Middle frontal gyrus (tissue), 1 donor: ENCODE data around the gene SPAG5.

Experiments
- DNase-seq: peaks from one replicate; pipeline ENCODE4 v3.0.0-alpha.2; 2015; ENCODE audit warnings: low spot score; ENCODE audit errors: extremely low spot score

SPAG5 gene

GRCh38 chr17:28598799-28599310 is at the start of gene SPAG5:
Gene SPAG5, minus strand, starts transcription at chr17:28599025. Its CDS starts 79 bp downstream, at chr17:28598946.
- peak; percentile 78 for DNase-seq

GRCh38 chr17:28646039-28646754 is 47.4 kb upstream of the SPAG5 start:
- DNase-seq = no peak

- DNase-seq = no peak
Measured at GRCh38 chr17:28645576-28645939, 46.7 kb upstream of the SPAG5 start.

- peak; percentile 93 for DNase-seq
Measured at GRCh38 chr17:28644787-28645575, 46.2 kb upstream of the SPAG5 start, which contains the start of gene BLTP2. Gene BLTP2, minus strand, starts transcription at chr17:28645158. Its CDS starts 102 bp downstream, at chr17:28645056.

- no peak for DNase-seq
Measured at GRCh38 chr17:28643983-28644786, 45.4 kb upstream of the SPAG5 start.

- DNase-seq = no peak
Measured at GRCh38 chr17:28641579-28641978, 42.8 kb upstream of the SPAG5 start.

GRCh38 chr17:28635506-28635905 is 36.7 kb upstream of the SPAG5 start:
- DNase-seq = no peak

- DNase-seq = no peak
Measured at GRCh38 chr17:28634206-28634865, 35.5 kb upstream of the SPAG5 start.

GRCh38 chr17:28626818-28627217 is 28.0 kb upstream of the SPAG5 start:
- no peak for DNase-seq

GRCh38 chr17:28624148-28624547 is 25.3 kb upstream of the SPAG5 start:
- DNase-seq = no peak

GRCh38 chr17:28623696-28624095 is 24.9 kb upstream of the SPAG5 start:
- no peak for DNase-seq

GRCh38 chr17:28622186-28622585 is 23.4 kb upstream of the SPAG5 start:
- DNase-seq = no peak

- no peak for DNase-seq
Measured at GRCh38 chr17:28620010-28620409, 21.2 kb upstream of the SPAG5 start.

- no peak for DNase-seq
Measured at GRCh38 chr17:28618464-28618863, 19.6 kb upstream of the SPAG5 start.

- no peak for DNase-seq
Measured at GRCh38 chr17:28616281-28616680, 17.5 kb upstream of the SPAG5 start.

GRCh38 chr17:28615260-28615940 is 16.6 kb upstream of the SPAG5 start:
- DNase-seq = no peak

- DNase-seq = peak; percentile 17
Measured at GRCh38 chr17:28613931-28614381, 15.1 kb upstream of the SPAG5 start, which contains the start of gene RSKR. Gene RSKR, minus strand, starts transcription at chr17:28614185. Its CDS starts 24 bp downstream, at chr17:28614161.

- DNase-seq = no peak
Measured at GRCh38 chr17:28612936-28613872, 14.4 kb upstream of the SPAG5 start.

GRCh38 chr17:28612531-28612930 is 13.7 kb upstream of the SPAG5 start:
- DNase-seq = no peak
